Stimulated activated CD4-positive, alpha-beta T cell treated with anti-CD3 and anti-CD28 coated beads, Interleukin-2, amount 100 ng/mL, for 4 hours (primary cell): Measurements from ENCODE around the gene TTC28.

Source experiments
- DNase-seq: peaks from one replicate; pipeline ENCODE4 v3.0.0-alpha.2; 2020; ENCODE audit warnings: low read depth

TTC28 gene

DNA sequence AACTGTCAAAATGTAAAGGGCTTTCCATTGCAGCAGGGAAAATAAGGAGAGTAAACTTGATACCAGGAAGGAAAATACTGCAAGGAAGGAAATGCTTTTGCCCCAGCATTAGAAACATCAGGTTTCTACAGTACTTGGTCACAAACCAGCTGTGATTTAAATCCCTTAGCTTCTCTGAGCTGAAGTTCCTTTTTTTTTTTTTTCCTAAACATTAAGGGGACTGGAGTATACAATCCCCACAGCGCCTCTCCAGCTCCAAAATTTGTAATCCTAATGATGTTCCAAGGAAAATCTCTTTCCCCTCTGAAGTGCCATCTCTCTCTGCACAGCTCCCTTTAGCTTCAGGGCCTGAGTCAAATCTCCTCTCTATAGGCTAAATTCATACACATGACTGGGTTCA lies 540.1 kb downstream of the TTC28 start:
- DNase-seq: no peak

DNA sequence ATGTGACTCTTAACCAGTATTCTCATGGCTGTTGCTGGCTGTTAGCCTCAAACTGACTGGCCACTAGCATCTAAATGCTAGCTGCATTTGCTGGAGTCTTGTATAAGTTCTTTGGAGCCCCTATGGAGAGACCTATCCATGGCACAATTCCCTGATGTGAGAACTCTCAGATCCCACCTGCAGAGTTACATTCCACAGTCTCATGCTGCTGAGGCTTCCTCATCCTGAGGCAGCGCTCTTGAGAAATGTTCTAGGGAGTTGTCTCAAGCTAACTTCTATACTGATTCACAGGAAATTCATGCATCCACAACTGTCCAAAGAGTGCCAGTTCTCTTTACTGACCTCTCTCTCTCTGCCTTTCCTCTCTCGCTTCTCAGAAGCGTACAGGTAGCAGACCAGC lies 542.6 kb downstream of the TTC28 start:
- DNase-seq: no peak

DNA sequence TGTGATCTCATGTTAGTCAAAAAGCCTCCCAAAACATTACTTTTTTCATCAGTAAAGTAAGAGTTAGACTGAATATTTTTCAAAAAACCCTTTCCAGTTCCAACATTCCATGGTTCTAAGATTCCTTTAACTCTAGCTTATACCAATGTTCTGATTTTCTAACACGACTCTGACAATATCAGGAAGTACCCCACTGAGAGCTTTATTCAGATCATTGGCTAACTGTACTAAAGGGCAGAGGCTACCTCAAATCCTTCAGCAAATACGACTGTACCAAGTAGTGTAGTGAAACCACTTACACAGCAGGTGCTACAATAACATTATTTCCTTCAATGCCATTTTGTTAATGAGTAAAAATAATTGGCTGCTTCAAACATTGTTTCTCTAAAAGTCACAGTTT lies 547.2 kb downstream of the TTC28 start:
- no peak for DNase-seq

DNA sequence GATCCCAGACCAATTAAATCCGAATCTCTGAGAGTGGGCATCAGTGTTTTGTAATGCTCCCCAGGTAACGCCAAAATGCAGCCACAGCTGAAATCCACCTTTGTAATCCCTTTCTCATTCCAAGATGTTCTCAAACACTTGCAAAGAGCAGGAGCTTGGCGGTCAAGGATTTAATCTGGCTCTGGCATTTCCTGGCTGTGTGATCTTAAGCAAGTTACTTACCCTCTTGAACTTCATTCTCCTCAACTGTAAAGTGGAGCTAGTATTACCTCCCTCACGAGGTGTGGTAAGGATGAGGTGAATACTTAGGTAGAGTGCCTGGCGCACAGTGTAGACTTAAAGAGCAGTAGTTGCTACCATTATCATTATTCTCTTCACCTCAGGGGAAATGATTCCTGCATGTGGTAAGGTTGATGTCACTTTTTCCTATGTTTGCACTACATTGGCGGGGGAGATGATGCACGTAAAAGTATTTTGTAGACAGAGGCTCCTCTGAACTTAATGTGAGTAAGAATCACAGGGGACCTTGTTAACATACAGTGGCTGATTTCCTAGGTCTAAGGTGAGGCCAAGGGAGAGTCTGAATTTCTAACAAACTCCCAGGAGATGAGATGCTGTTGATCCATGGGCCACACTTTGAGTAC lies 550.2 kb downstream of the TTC28 start:
- DNase-seq: no peak

DNA sequence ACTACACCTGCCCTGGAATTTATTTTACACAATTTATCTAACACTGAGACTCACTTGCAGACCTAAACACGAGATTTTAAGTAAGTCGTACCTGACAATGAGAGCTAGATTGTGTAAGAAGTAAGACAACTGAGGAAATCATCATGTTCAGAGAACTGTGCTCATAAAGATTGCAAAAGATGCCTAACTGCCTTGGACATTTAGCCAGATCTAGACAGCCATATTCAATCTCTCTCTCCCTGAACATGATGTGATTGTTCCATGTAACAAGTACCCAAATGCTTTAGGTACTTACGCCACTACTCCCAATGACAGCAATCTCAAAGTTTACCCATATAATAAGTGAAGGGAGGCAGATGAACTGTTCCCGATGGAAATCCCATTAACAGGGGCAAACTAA lies 550.8 kb downstream of the TTC28 start:
- DNase-seq: no peak

DNA sequence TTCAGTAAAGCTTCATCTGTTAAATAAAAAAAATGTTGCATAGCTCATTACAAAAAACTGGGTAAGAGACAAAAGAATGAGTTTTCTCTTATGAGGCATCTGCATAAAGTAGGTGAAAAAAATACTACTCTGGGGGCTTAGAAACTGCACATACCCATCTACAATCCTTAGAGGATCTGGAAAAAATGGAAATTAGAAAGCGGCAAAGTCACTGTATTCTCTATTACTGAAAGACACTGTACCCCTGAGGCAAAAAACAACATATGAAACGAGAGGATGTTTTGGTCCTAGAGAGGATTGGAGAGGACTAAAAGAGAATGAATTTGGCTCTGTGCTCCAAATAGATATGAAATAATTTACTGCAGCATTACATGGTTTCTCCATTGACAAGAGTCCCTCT lies 553.8 kb downstream of the TTC28 start:
- DNase-seq: no peak

DNA sequence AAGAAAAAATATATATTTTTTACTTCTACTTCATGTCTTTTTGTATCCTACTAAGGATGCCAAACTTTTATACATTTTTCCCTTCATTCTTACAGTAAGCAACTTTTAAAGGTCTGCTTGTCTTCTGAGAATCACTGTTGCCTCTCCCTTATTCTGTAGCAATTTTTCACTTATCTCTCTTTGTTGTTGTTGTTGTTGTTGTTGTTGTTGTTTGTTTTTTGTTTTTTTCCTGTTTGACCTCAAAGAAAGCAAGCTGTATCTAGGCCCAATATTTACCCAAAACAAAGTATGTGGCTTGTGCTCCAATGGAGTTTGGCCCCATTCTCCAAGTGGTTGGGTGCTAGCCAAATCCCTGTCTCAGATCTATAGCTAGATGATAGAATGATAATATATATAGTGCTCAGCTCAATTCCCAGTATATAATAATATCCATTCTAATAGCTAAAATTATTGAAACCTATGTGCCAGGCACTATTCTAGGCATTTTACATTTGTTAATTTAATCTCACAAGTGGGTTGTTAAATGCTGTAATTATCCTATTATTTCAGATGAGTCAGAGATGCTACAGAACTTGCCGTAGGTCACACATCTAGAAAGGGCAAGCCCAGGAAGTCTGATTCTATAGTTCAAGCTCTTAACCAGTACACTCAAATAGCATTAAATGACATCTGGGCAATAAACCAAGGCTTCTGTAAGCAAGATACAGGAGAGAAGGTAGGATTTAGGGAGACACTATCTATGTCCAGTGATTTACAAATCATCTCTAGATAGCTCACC lies 555.5 kb downstream of the TTC28 start:
- no peak for DNase-seq

DNA sequence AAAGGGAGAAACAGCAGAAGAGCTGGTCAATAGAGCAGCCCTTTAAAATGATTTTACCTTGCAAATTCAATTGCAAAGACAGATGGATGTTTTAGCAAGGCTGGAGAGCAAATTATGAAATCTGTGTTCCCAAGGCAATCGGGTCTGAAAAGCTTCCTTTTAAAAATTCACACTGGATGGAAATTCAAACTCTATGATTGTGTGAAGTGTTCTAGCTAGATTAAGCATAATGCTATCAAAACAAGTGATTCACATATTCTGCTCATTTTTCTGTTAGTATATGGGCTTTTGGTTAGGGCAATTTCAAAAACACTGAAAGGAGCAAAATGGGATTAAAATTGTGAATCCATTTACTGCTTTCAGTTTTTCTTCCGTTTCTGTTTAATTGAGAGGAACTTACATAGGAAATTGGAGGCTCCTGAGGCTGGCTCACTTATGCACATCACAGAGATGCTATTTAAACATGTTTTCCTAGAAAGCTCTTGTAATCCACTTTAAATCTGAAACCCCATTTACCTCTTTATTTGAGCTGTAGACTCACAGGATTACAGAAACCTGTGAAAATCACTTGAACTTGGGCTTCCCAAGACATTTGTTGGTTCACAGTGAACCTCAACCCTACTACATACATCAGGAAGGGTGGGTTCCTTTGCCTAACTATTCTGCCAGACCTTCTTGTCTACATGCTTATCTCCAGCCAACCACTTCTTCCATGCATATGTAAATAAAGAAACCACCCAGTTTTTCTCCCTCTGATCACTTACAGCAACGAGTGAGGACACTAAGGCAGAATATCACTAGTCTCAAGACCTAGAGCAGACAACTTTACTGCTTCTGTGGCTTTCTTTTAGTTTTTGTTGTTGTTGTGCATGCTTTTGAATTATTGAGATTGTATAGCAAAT lies 558.7 kb downstream of the TTC28 start:
- DNase-seq: no peak

DNA sequence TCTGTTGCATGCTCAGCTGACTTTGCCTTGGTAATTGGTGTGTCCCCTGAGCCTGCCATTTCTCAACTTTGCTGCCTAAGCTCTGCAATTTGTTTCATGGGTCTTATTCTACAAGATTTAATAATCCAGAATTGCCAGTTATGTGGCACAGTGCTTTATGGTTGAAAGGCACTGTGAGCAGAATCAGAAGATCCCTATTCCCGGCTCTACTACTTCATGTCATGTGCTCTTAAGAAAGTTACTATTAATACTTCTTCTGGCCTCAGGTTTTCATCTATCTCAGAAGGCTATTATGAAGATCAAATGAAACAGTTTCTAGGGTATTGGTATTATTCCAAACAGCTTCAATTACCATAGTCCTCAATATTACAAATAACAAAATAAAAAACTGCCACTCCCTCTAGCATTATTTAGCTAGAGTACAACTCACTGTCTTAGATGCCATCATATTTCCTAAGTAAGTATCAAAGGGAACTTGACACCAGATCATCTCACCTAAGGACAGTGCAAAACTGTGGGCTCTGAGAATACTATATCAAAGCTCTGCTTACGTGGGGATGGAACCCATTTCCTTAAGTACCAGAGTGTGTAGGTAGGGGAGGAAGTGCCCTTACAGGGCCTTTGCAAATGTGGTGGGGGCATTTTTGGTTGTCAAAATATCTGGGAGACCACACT lies 560.5 kb downstream of the TTC28 start:
- no peak for DNase-seq

DNA sequence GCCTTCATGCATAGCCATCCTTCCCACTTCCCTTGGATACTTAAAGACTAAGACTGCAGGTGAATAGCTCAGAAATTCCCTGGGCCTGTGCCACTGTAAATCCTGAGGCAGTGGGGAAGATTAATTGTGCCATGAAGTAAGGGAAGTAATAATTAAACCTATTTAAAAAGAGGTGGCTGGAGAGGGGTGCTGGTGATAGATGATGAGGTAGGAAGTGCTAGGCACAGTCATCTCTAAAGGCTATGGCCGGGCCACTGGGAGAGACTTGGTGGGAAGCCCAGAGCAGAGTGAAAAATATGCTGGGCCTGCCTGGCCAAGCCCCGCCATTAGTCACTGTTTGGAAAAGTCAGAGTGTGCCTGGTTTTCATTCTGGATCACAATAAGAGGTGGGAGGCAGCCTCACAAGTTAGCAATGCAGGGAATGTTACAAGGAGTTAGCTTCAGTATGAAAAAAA lies 563.4 kb downstream of the TTC28 start:
- DNase-seq: no peak

DNA sequence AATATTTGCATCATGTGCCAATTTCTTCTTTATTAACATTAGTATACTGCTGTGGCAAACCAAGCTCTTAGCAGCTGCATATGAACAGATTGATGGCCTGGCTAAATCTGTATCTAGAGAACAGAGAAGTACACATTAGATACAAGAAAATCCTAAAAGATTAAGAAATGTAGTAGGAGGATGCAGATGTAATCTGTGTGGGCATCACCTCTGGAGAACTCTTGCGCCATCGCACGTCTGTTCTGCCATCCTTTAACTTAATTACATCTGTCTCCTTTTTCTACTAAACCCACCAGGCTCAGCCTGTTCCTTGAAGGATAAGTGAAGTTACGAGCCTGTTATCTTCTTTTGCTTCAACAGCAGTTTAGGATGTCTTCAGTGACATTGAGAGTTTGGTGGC lies 564.2 kb downstream of the TTC28 start:
- no peak for DNase-seq

DNA sequence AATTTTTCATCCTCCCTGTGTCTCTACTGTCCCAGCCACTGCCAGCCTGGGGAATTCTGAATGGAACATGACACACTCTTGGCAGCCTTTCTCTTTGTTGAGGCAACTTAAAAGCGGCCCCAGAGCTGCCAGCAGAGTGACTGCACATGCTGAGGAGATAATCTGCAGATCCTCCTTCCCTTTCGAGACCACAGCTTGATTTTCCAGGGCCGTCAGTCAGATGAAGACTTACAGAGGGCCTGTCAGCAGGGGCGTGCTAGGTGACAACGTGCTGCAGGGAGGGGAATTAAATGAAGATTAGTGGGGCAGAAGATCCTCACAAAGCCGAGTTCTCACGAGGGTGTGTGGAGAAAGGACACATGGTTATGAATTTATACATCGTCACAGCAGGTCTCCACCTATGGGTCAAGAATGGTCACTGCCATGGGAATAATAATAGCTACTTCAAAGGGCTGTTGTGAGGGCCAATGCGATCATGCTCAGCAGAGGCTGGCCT lies 567.0 kb downstream of the TTC28 start:
- DNase-seq: no peak

DNA sequence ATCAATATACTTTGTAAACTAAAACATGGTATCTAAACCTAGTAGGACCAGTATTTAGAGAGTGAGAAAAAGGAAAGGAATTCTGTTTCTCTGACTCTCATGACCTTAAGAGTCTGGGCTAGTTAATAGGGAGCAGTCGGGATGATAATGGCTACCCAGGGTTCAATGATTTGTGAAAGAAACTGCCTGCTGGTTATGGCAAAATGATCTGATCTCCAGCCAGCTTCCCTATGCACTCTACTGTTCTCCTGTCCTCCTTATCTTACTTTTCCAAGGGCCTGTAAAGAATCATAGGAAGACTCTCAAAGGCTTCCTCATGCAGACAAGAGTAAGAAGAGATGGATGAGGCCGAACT lies 567.5 kb downstream of the TTC28 start:
- DNase-seq: no peak

DNA sequence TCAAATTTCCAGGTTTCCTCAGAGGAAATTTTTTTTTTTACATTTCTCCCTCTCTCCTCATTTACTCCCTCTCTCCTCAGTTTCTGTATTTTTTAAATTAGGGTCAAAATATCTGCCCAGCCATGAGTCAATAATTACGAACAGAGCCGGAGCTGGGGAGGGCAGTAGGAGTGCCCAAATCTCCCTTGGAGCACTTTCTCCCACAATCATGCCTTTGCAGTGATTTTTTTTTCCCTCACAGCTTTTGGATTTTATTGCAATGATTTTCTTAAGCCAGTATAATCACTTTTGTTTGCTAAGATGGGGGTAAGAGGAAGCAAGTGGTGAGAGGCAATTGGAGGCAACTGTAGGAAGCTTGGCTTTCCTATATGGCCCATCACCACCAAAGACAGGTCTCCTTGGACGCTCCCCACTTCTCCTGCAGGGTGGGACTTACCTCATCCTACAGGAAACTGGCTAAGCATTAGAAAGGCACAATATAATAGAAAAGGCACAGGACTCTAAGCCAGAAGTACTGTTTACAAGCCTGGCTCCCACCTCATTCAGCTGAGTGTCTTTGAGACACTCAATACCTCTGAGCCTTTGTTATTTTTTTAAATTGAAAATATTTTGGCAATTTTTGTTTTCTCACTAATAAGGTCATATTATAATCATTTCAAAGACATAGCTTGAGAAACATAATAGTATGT lies 568.0 kb downstream of the TTC28 start:
- DNase-seq: no peak

DNA sequence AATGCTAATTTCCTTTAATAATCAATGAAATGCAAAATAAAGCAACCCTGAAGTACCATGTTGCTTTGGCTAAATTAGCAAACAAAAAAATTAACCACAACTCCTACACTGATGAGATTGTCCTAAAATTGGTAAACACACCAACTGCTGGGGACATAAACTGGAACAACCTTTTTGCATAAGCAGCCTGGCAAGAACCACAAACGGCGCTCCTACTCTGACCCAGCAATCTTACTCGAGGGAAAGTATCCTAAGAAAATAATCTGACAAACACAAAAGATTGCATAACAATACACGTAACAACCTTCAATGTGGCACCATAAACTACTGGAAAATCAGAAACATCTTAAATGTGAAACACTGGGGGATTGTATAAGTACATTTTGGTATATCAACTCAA lies 570.8 kb downstream of the TTC28 start:
- DNase-seq: no peak

DNA sequence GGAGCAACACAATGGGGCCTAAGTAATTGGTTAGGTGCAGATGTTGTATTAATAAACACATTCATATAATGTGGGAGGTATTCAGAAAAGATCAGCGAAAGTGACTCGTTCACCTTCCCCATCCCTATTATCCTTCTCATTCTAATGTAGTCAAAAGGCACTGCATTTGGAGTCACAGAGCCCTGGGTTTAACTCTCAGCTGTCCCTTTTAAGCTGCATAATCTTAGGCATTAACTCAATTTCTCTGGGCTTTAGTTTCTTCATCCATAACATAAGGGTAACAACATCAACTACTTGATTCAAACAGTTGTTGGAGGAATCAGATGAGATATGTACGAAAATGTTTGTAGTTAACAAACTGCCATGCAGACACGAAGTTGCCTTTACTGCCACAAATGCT lies 573.0 kb downstream of the TTC28 start:
- no peak for DNase-seq

DNA sequence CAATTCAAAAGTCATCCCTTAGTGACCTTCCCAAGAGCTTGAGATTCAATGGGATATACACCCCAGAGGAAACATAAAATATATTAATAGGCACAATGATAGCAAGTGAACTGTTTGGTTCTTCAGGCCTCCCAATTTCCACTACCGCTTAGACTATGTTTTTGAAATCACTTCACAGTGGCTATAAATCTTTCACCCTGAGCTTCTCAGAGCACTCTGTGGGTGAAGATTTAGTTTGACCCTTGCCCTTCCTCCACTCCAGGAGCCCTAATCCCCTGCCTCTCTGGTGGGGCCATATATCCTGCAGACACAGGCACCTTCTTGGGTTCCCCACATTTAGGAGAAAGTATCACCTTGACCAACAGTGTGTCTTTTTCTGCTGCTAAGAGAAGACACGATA lies 573.7 kb downstream of the TTC28 start:
- DNase-seq: no peak

DNA sequence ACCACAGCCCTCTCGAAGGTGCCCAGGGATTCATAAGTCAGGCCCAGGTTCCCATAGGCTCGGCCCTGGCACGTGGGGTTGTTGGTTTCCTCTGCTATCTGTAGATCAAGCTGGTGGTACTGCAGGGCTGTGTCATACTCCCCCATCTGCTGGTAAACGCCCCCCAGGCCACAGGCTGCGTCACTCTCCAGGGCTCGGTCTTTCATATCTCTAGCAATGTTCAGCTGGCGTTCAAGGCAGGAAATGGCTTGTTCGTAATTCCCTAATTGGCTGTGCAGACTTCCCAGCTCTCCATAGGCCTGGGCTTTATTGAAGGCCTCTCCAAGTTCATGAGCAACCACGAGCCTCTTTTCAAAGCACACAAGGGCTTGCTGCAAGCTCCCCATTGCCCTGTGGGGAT lies 574.2 kb downstream of the TTC28 start:
- DNase-seq: no peak

DNA sequence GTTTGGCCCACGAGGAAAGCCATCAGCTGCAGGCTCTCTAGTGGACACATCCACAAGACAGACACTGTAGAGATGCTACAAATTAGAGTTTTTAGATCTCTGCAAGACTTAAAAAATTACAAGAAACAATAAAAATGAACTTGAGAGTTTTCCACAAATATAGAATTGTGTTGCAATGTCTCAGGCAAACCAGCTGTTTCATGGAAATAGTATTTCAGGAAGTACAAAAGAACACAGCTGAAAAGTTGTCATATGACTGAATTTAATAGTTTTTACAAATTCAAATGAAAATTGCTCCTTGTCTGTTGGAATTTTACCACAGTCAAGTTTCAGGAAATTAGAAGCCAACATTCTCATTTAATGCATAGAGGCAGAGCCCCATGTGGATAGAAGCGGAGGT lies 576.0 kb downstream of the TTC28 start:
- DNase-seq: no peak

DNA sequence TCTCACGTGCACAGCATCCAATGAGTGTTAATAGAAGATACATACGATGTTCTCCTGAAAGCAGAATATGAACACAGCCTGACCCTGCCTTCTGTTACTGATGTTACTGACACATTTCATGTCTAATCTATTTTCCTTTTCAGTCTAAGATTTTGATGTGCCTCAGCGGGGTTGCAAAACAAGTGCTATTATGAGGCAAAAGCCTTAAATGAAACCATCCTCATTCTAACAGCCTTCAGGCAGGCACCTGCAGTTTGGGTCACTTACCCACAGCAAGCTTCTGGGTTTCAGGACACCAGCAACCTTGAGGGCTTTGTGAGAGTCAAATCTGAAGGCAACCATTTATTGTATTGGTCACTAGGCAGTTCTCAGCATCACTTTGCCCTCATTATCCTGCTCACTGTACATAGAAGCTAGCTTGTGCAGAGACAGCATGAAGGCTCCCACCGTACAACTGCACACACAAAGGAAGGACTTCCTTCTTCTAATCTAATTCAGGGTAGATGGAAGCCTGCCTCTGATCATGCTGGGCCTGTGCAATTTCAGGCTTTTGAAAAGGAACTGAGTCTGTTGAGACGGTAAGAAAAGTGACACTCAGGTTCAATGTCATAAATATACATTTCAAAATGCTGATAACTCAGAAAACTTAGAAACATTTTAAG lies 577.4 kb downstream of the TTC28 start:
- no peak for DNase-seq

DNA sequence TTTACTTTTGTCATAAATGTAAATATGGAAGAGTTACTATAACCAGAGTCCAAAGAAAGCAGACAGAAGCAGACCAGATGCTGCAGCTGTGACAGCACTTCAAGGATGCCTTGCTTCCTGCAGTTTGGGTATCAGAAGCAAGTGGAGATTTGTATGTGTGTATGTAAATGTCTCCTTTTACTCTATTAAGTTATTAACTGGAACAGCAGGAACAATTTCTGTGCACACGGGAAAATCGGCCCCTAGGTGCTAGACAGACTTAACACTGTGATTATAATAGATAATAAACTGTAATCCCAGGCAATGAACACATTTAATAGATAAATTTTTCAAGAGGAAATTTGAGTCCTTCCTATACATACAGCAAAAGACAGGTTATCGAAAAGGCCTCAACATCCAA lies 582.0 kb downstream of the TTC28 start:
- no peak for DNase-seq
